HepG2 (cell line): Measurements from ENCODE around the gene FUCA2. TPM values are rescaled to one million over a fixed set of nuclear protein-coding genes. Genes with fewer than 3 reads are reported as not detected.

ENCODE experiments used
- ETV6 ChIP-seq: sonication (generic); formaldehyde crosslinking; conservative IDR thresholded peaks from 2 replicates; pipeline ENCODE4 v1.4.0; 2020; ENCODE audit warnings: missing genetic modification reagents
- IKZF1 ChIP-seq: fragments of 450-650 bp; IDR thresholded peaks from 2 replicates; pipeline ENCODE4 v1.7.1; 2016
- ISL2 ChIP-seq: sonication (generic); formaldehyde crosslinking; IDR thresholded peaks from 2 replicates; pipeline ENCODE4 v1.5.0; 2020; ENCODE audit warnings: missing genetic modification reagents
- NFKBIZ ChIP-seq: IDR thresholded peaks from 2 replicates; pipeline ENCODE4 v1.6.1; 2018; ENCODE audit warnings: missing genetic modification reagents, missing compliant biosample characterization
- SMAD3 ChIP-seq: sonication (generic); formaldehyde crosslinking; IDR thresholded peaks from 2 replicates; pipeline ENCODE4 v1.4.0; 2020; ENCODE audit warnings: missing genetic modification reagents
- TP53 ChIP-seq: sonication (generic); formaldehyde crosslinking; conservative IDR thresholded peaks from 2 replicates; pipeline ENCODE4 v1.4.0; 2020; ENCODE audit warnings: missing genetic modification reagents
- polyA plus RNA-seq, 8 experiments: library from polyadenylated mRNA; depleted of rRNA in 3 of 8; stranded (reverse) in 7 of 8; unstranded in 1 of 8; fragments of >200 nt; fragmentation: Illumina TruSeq in 4 of 8; extraction: Trizol in 4 of 8; gene quantifications; 2 replicates each; pipeline versions ENCODE4 v1.2.1 to v1.2.3, GENCODE V29; 2011 to 2016; ENCODE audit warnings: low read depth in 4 of 8, missing spikeins in 1 of 8, mixed read lengths in 1 of 8; ENCODE audit not compliant: insufficient read depth in 1 of 8
- total RNA-seq, 5 experiments: library from RNA; depleted of rRNA; stranded (reverse); fragments of >200 nt; fragmentation: Illumina TruSeq; extraction: Trizol; gene quantifications; 2 replicates each; pipeline ENCODE4 v1.2.3, GENCODE V29; 2016; ENCODE audit warnings: low read depth in 1 of 5
- TF ChIP-seq, protein P1 (sequence below), 2 experiments: fragments of 450-650 bp in 1 of 2; sonication (generic) in 1 of 2; formaldehyde crosslinking in 1 of 2; IDR thresholded peaks; 2 replicates each; pipeline versions ENCODE4 v1.6.1 to v1.8.0; 2016 to 2022; ENCODE audit warnings: antibody characterized with exemption in 1 of 2, mild to moderate bottlenecking in 1 of 2, missing genetic modification reagents in 1 of 2
- TF ChIP-seq, protein P2 (sequence below): sonication (generic); formaldehyde crosslinking; IDR thresholded peaks from 2 replicates; pipeline ENCODE4 v1.9.0; 2021; ENCODE audit warnings: mild to moderate bottlenecking, missing genetic modification reagents
- TF ChIP-seq, protein P3 (sequence below): IDR thresholded peaks from 2 replicates; pipeline ENCODE4 v1.6.1; 2012; ENCODE audit warnings: low read length, improper control_type of control experiment

The FUCA2 gene
- total and polyA plus RNA-seq, 2 of the 13 experiments (the other 11 are each of a cell fraction or from before 2014, with no cell fraction given), result 87.4 to 144 TPM

GRCh38 chr6:143536866-143537691 is 25.6 kb upstream of the FUCA2 start (continued):
- TF ChIP-seq, protein P1, sequence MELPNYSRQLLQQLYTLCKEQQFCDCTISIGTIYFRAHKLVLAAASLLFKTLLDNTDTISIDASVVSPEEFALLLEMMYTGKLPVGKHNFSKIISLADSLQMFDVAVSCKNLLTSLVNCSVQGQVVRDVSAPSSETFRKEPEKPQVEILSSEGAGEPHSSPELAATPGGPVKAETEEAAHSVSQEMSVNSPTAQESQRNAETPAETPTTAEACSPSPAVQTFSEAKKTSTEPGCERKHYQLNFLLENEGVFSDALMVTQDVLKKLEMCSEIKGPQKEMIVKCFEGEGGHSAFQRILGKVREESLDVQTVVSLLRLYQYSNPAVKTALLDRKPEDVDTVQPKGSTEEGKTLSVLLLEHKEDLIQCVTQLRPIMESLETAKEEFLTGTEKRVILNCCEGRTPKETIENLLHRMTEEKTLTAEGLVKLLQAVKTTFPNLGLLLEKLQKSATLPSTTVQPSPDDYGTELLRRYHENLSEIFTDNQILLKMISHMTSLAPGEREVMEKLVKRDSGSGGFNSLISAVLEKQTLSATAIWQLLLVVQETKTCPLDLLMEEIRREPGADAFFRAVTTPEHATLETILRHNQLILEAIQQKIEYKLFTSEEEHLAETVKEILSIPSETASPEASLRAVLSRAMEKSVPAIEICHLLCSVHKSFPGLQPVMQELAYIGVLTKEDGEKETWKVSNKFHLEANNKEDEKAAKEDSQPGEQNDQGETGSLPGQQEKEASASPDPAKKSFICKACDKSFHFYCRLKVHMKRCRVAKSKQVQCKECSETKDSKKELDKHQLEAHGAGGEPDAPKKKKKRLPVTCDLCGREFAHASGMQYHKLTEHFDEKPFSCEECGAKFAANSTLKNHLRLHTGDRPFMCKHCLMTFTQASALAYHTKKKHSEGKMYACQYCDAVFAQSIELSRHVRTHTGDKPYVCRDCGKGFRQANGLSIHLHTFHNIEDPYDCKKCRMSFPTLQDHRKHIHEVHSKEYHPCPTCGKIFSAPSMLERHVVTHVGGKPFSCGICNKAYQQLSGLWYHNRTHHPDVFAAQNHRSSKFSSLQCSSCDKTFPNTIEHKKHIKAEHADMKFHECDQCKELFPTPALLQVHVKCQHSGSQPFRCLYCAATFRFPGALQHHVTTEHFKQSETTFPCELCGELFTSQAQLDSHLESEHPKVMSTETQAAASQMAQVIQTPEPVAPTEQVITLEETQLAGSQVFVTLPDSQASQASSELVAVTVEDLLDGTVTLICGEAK (IDR thresholded peaks at IDR 0.05), result no peak
- TF ChIP-seq, protein P1 (CRISPR knock-in tag; IDR thresholded peaks at IDR 0.05), result 0 out of 2 replicates have a peak, but pooled peaks have one; percentile 38
- no peak for TF ChIP-seq TP53 (CRISPR knock-in tag)
- TF ChIP-seq, protein P2, sequence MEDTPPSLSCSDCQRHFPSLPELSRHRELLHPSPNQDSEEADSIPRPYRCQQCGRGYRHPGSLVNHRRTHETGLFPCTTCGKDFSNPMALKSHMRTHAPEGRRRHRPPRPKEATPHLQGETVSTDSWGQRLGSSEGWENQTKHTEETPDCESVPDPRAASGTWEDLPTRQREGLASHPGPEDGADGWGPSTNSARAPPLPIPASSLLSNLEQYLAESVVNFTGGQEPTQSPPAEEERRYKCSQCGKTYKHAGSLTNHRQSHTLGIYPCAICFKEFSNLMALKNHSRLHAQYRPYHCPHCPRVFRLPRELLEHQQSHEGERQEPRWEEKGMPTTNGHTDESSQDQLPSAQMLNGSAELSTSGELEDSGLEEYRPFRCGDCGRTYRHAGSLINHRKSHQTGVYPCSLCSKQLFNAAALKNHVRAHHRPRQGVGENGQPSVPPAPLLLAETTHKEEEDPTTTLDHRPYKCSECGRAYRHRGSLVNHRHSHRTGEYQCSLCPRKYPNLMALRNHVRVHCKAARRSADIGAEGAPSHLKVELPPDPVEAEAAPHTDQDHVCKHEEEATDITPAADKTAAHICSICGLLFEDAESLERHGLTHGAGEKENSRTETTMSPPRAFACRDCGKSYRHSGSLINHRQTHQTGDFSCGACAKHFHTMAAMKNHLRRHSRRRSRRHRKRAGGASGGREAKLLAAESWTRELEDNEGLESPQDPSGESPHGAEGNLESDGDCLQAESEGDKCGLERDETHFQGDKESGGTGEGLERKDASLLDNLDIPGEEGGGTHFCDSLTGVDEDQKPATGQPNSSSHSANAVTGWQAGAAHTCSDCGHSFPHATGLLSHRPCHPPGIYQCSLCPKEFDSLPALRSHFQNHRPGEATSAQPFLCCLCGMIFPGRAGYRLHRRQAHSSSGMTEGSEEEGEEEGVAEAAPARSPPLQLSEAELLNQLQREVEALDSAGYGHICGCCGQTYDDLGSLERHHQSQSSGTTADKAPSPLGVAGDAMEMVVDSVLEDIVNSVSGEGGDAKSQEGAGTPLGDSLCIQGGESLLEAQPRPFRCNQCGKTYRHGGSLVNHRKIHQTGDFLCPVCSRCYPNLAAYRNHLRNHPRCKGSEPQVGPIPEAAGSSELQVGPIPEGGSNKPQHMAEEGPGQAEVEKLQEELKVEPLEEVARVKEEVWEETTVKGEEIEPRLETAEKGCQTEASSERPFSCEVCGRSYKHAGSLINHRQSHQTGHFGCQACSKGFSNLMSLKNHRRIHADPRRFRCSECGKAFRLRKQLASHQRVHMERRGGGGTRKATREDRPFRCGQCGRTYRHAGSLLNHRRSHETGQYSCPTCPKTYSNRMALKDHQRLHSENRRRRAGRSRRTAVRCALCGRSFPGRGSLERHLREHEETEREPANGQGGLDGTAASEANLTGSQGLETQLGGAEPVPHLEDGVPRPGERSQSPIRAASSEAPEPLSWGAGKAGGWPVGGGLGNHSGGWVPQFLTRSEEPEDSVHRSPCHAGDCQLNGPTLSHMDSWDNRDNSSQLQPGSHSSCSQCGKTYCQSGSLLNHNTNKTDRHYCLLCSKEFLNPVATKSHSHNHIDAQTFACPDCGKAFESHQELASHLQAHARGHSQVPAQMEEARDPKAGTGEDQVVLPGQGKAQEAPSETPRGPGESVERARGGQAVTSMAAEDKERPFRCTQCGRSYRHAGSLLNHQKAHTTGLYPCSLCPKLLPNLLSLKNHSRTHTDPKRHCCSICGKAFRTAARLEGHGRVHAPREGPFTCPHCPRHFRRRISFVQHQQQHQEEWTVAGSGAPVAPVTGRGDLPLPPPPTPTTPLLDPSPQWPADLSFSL (CRISPR knock-in tag), result no peak
- 0 out of 2 replicates have a peak, but pooled peaks have one; percentile 42 for TF ChIP-seq ISL2 (CRISPR knock-in tag)
- TF ChIP-seq ETV6 (CRISPR knock-in tag), result no peak
- TF ChIP-seq NFKBIZ (CRISPR knock-in tag), result no peak
- no peak for TF ChIP-seq SMAD3
- TF ChIP-seq IKZF1, result no peak
- TF ChIP-seq, protein P3, sequence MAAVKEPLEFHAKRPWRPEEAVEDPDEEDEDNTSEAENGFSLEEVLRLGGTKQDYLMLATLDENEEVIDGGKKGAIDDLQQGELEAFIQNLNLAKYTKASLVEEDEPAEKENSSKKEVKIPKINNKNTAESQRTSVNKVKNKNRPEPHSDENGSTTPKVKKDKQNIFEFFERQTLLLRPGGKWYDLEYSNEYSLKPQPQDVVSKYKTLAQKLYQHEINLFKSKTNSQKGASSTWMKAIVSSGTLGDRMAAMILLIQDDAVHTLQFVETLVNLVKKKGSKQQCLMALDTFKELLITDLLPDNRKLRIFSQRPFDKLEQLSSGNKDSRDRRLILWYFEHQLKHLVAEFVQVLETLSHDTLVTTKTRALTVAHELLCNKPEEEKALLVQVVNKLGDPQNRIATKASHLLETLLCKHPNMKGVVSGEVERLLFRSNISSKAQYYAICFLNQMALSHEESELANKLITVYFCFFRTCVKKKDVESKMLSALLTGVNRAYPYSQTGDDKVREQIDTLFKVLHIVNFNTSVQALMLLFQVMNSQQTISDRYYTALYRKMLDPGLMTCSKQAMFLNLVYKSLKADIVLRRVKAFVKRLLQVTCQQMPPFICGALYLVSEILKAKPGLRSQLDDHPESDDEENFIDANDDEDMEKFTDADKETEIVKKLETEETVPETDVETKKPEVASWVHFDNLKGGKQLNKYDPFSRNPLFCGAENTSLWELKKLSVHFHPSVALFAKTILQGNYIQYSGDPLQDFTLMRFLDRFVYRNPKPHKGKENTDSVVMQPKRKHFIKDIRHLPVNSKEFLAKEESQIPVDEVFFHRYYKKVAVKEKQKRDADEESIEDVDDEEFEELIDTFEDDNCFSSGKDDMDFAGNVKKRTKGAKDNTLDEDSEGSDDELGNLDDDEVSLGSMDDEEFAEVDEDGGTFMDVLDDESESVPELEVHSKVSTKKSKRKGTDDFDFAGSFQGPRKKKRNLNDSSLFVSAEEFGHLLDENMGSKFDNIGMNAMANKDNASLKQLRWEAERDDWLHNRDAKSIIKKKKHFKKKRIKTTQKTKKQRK, result no peak
